Measurements from ENCODE around the gene HARBI1.

- no peak for TF ChIP-seq CTCF (IDR thresholded peaks at IDR 0.05)
- TF ChIP-seq POLR2AphosphoS5 (IDR thresholded peaks at IDR 0.05), result no peak
Measured at GRCh38 chr11:46594785-46595184, 22.2 kb downstream of the HARBI1 start.

Measured in breast epithelium (tissue), 3 donors.